H1 (cell line): Measurements from ENCODE around the gene GRAP. TPM values are rescaled to one million over a fixed set of nuclear protein-coding genes. Genes with fewer than 3 reads are reported as not detected.

Experiments
- CTCF ChIA-PET: fragments of 300-600 bp; sonication (Branson Sonifier 250); formaldehyde crosslinking; loops from one replicate; lab custom pipeline; 2021; ENCODE audit not compliant: partially characterized antibody; lab: Charles Lee
- POLR2A ChIA-PET: fragments of 300-600 bp; sonication (Branson Sonifier 250); formaldehyde crosslinking; loops from one replicate; lab custom pipeline; 2021; ENCODE audit warnings: inconsistent platforms; ENCODE audit not compliant: partially characterized antibody; lab: Charles Lee
- DNase-seq, 2 experiments: peaks; one replicate each; pipeline versions ENCODE4 v3.0.0 to v3.0.0-alpha.2; 2010 to 2022; ENCODE audit warnings: low spot score in 2 of 2, low read depth in 1 of 2, mixed read lengths in 1 of 2
- FAIRE-seq: peaks from 2 replicates; lab custom pipeline; 2011; peaks lifted over from hg19 to GRCh38; lab: Jason Lieb, UNC
- H2AFZ ChIP-seq: 2 replicates; pipeline ENCODE4 v1.8.1; 2012; ENCODE audit warnings: low read length, inconsistent platforms
- H2AK5ac ChIP-seq: 2 replicates; pipeline ENCODE4 v1.6.1; 2013; ENCODE audit warnings: low read depth, low read length
- H2BK120ac ChIP-seq: replicated peaks from 2 replicates; pipeline ENCODE3; 2013; ENCODE audit warnings: low read depth, low read length, inconsistent platforms
- H2BK12ac ChIP-seq: 2 replicates; pipeline ENCODE4 v1.6.1; 2013; ENCODE audit warnings: low read depth, low read length
- H2BK15ac ChIP-seq: 2 replicates; pipeline ENCODE4 v1.6.1; 2013; ENCODE audit warnings: low read length
- H2BK20ac ChIP-seq: 2 replicates; pipeline ENCODE4 v1.6.1; 2013; ENCODE audit warnings: low read length
- H2BK5ac ChIP-seq: 2 replicates; pipeline ENCODE4 v1.6.1; 2013; ENCODE audit warnings: low read depth, low read length
- H3K14ac ChIP-seq: 2 replicates; pipeline ENCODE4 v1.6.1; 2013; ENCODE audit warnings: inconsistent platforms; ENCODE audit not compliant: insufficient read length
- H3K18ac ChIP-seq: 2 replicates; pipeline ENCODE4 v1.6.1; 2013; ENCODE audit warnings: low read length; ENCODE audit errors: extremely low read depth
- H3K23ac ChIP-seq: 2 replicates; pipeline ENCODE4 v1.6.1; 2013; ENCODE audit warnings: inconsistent platforms; ENCODE audit not compliant: insufficient read length
- H3K23me2 ChIP-seq: 2 replicates; pipeline ENCODE4 v1.6.1; 2013; ENCODE audit warnings: low read depth, low read length
- H3K27ac ChIP-seq: 2 replicates; pipeline ENCODE4 v1.6.1; 2011; ENCODE audit warnings: low read depth, low read length, inconsistent platforms
- H3K27me3 ChIP-seq, 4 experiments: replicated peaks in 1 of 4; 1 replicate in 1 of 4; 2 replicates in 3 of 4; pipeline versions ENCODE4 v1.6.1 to v1.8.1; 2011 to 2013; ENCODE audit warnings: low read length in 3 of 4, mild to moderate bottlenecking in 3 of 4, inconsistent platforms in 2 of 4, mixed read lengths in 2 of 4, moderate library complexity in 1 of 4; ENCODE audit not compliant: control insufficient read depth in 3 of 4, insufficient read depth in 3 of 4; ENCODE audit errors: extremely low read depth in 1 of 4
- H3K36me3 ChIP-seq, 4 experiments: 2 replicates each; pipeline versions ENCODE4 v1.6.1 to v1.8.1; 2011 to 2013; ENCODE audit warnings: mild to moderate bottlenecking in 4 of 4, low read length in 3 of 4, moderate library complexity in 2 of 4, control low read depth in 1 of 4, inconsistent platforms in 1 of 4; ENCODE audit not compliant: insufficient read depth in 4 of 4, control insufficient read depth in 2 of 4
- H3K4ac ChIP-seq: replicated peaks from 2 replicates; pipeline ENCODE3; 2013; ENCODE audit warnings: low read length, low read depth, mixed read lengths, inconsistent platforms; ENCODE audit not compliant: insufficient read length
- H3K4me1 ChIP-seq, 4 experiments: replicated peaks in 1 of 4; 1 replicate in 1 of 4; 2 replicates in 3 of 4; pipeline versions ENCODE4 v1.6.1 to v1.8.1; 2011 to 2013; ENCODE audit warnings: low read length in 3 of 4, inconsistent platforms in 2 of 4, mixed read lengths in 1 of 4; ENCODE audit not compliant: insufficient read depth in 4 of 4, control insufficient read depth in 3 of 4
- H3K4me2 ChIP-seq, 2 experiments: 2 replicates each; pipeline versions ENCODE4 v1.6.1 to v1.8.1; 2011 to 2013; ENCODE audit warnings: low read depth in 2 of 2, low read length in 2 of 2, control low read depth in 1 of 2, inconsistent platforms in 1 of 2, mild to moderate bottlenecking in 1 of 2; ENCODE audit not compliant: insufficient read depth in 1 of 2
- H3K4me3 ChIP-seq, 4 experiments: fragments of 200-600, 300-600 bp in 1 of 4; sonication (generic), shearing (Covaris generic), sonication (Bioruptor Twin) in 1 of 4; 2 replicates each; pipeline versions ENCODE4 v1.5.1 to v1.8.1; 2011 to 2016; ENCODE audit warnings: low read length in 4 of 4, low read depth in 3 of 4, control low read depth in 2 of 4, inconsistent platforms in 2 of 4, mild to moderate bottlenecking in 2 of 4, mixed read lengths in 1 of 4, moderate library complexity in 1 of 4; ENCODE audit not compliant: insufficient read depth in 2 of 4; ENCODE audit errors: extremely low read depth in 1 of 4
- H3K56ac ChIP-seq: replicated peaks from 2 replicates; pipeline ENCODE3; 2013; ENCODE audit warnings: low read depth, mild to moderate bottlenecking, mixed read lengths, low read length, inconsistent platforms; ENCODE audit not compliant: insufficient read length
- H3K79me1 ChIP-seq: 2 replicates; pipeline ENCODE4 v1.6.1; 2013; ENCODE audit warnings: low read depth, low read length, control low read depth
- H3K79me2 ChIP-seq, 2 experiments: 2 replicates each; pipeline versions ENCODE4 v1.6.1 to v1.8.1; 2012 to 2013; ENCODE audit warnings: low read length in 2 of 2, mild to moderate bottlenecking in 2 of 2, inconsistent platforms in 1 of 2; ENCODE audit not compliant: insufficient read depth in 2 of 2, control insufficient read depth in 1 of 2
- H3K9ac ChIP-seq, 4 experiments: replicated peaks in 1 of 4; 1 replicate in 1 of 4; 2 replicates in 3 of 4; pipeline versions ENCODE4 v1.6.1 to v1.8.1; 2011 to 2013; ENCODE audit warnings: low read depth in 3 of 4, low read length in 3 of 4, control low read depth in 2 of 4, mild to moderate bottlenecking in 2 of 4, moderate library complexity in 2 of 4, inconsistent platforms in 1 of 4; ENCODE audit errors: extremely low read depth in 1 of 4
- H3K9me3 ChIP-seq, 2 experiments: 2 replicates each; pipeline versions ENCODE4 v1.6.1 to v1.8.1; 2012 to 2013; ENCODE audit warnings: mild to moderate bottlenecking in 2 of 2, moderate library complexity in 2 of 2, control low read depth in 1 of 2, inconsistent platforms in 1 of 2, low read depth in 1 of 2, low read length in 1 of 2, mixed read lengths in 1 of 2; ENCODE audit not compliant: insufficient read depth in 2 of 2
- H4K20me1 ChIP-seq, 2 experiments: replicated peaks in 1 of 2; 2 replicates each; pipeline versions ENCODE3 to v1.8.1; 2011 to 2013; ENCODE audit warnings: inconsistent platforms in 2 of 2, low read length in 2 of 2, mild to moderate bottlenecking in 1 of 2; ENCODE audit not compliant: insufficient read depth in 2 of 2, control insufficient read depth in 1 of 2
- H4K5ac ChIP-seq: 2 replicates; pipeline ENCODE4 v1.6.1; 2013; ENCODE audit warnings: low read length, low read depth, mixed read lengths, inconsistent platforms; ENCODE audit not compliant: insufficient read length
- H4K8ac ChIP-seq: 2 replicates; pipeline ENCODE4 v1.8.0; 2013; ENCODE audit warnings: mild to moderate bottlenecking, moderate library complexity, low read length, inconsistent platforms; ENCODE audit not compliant: insufficient read depth; ENCODE audit errors: extremely low read depth
- H4K91ac ChIP-seq: replicated peaks from 2 replicates; pipeline ENCODE3; 2013; ENCODE audit warnings: low read length, mixed read lengths, inconsistent platforms; ENCODE audit not compliant: insufficient read length
- EP300 ChIP-seq, 2 experiments: IDR thresholded peaks; 1 replicate in 1 of 2; 2 replicates in 1 of 2; pipeline ENCODE4 v1.6.1; 2011 to 2012; ENCODE audit warnings: low read depth in 2 of 2, low read length in 2 of 2, mild to moderate bottlenecking in 2 of 2, borderline replicate concordance in 1 of 2, inconsistent platforms in 1 of 2, moderate library complexity in 1 of 2
- JUN ChIP-seq: IDR thresholded peaks from 2 replicates; pipeline ENCODE4 v1.6.1; 2011; ENCODE audit warnings: low read depth, mild to moderate bottlenecking, improper control_type of control experiment, low read length
- JUND ChIP-seq: IDR thresholded peaks from 2 replicates; pipeline ENCODE4 v1.6.1; 2011; ENCODE audit warnings: mild to moderate bottlenecking, improper control_type of control experiment, low read length
- KDM1A ChIP-seq: fragments of 200-600, 300-600 bp; sonication (generic); IDR thresholded peaks from 2 replicates; pipeline ENCODE4 v1.7.1; 2016; ENCODE audit warnings: mild to moderate bottlenecking, low read length, borderline replicate concordance
- KDM4A ChIP-seq: IDR thresholded peaks from one replicate; pipeline ENCODE4 v1.7.1; 2012; ENCODE audit warnings: low read depth, mild to moderate bottlenecking, moderate library complexity, low read length, inconsistent platforms; ENCODE audit not compliant: severe bottlenecking
- PHF8 ChIP-seq: fragments of 200-600 bp; sonication (generic); conservative IDR thresholded peaks from 2 replicates; pipeline ENCODE4 v1.7.1; 2012; ENCODE audit warnings: low read depth, mild to moderate bottlenecking, inconsistent platforms, low read length, moderate library complexity
- POU5F1 ChIP-seq: IDR thresholded peaks from 2 replicates; pipeline ENCODE4 v1.6.1; 2011; ENCODE audit warnings: low read depth, mild to moderate bottlenecking, low read length, moderate library complexity
- RAD21 ChIP-seq, 2 experiments: IDR thresholded peaks in 1 of 2; conservative IDR thresholded peaks in 1 of 2; 2 replicates each; pipeline ENCODE4 v1.6.1; 2011; ENCODE audit warnings: low read depth in 2 of 2, low read length in 2 of 2, improper control_type of control experiment in 1 of 2, inconsistent platforms in 1 of 2, mild to moderate bottlenecking in 1 of 2, moderate library complexity in 1 of 2
- SP4 ChIP-seq: IDR thresholded peaks from 2 replicates; pipeline ENCODE4 v1.6.1; 2012; ENCODE audit warnings: low read length, inconsistent platforms
- WGBS, 2 experiments: shearing (Covaris generic) in 1 of 2; methylation state at CpG; one replicate each; pipeline versions ENCODE4 v1.1.6 to v1.1.7; 2013 to 2015; ENCODE audit warnings: low lambda C conversion rate in 2 of 2, mixed read lengths in 2 of 2, inconsistent platforms in 1 of 2, low coverage in 1 of 2, missing lambda C conversion rate in 1 of 2; ENCODE audit not compliant: insufficient replicate concordance in 2 of 2, insufficient coverage in 1 of 2, insufficient read length in 1 of 2; ENCODE audit errors: extremely low coverage in 1 of 2, missing lambda C conversion rate in 1 of 2; 5-methylcytosine and 5-hydroxymethylcytosine counted together
- polyA plus RNA-seq, 7 experiments: library from polyadenylated mRNA; depleted of rRNA in 3 of 7; stranded (reverse) in 5 of 7; unstranded in 2 of 7; fragments of >200 nt in 5 of 7; fragments of 200-250 nt in 2 of 7; gene quantifications; 1 replicate in 5 of 7; 2 replicates in 1 of 7; 4 replicates in 1 of 7; pipeline versions ENCODE4 v1.2.1 to v1.2.3, GENCODE V29; 2011 to 2013; ENCODE audit warnings: missing spikeins in 2 of 7, mixed read lengths in 2 of 7
- total RNA-seq: library from RNA; stranded (reverse); fragmentation: NEBNext Ultra II Directional; extraction: Animal tissue kit (Norgen Biotek cat#: 25700); gene quantifications from 2 replicates; pipeline ENCODE4 v1.2.1, GENCODE V29; 2021

GRAP gene
- total and polyA plus RNA-seq, 2 of the 8 experiments (the other 6 are each of a cell fraction or from before 2014, with no cell fraction given): 0.18 to 0.24 TPM

- H3K4me2 ChIP-seq: no peak overlapping the region
- H4K8ac ChIP-seq: no peak overlapping the region
- no peak overlapping the region for H2BK20ac ChIP-seq
- ChIA-PET CTCF (interaction anchor here (0.8 to 4.3 kb wide), 4 partner anchors 11 to 41 kb away, joined by 3 to 18 read pairs (median 10); no protein-coding TSS in a partner anchor), POLR2A (interaction anchor here (1.0 kb wide), 1 partner anchor 9 kb away, joined by 3 read pairs; no protein-coding TSS in a partner anchor)
- H3K4me3 ChIP-seq: no peak overlapping the region
- no peak overlapping the region for H3K4ac ChIP-seq
- peaks cover 8% of the 10 kb centered on the region for H3K23me2 ChIP-seq
- H3K36me3 ChIP-seq: peaks cover 4 to 38% (median 6%) of the 10 kb centered on the region in 4 experiments; a peak in 6 of 8 replicates
- H4K5ac ChIP-seq: no peak overlapping the region
- no peak overlapping the region for H2BK15ac ChIP-seq
- no peak overlapping the region for H3K14ac ChIP-seq
- no peak overlapping the region for H2BK12ac ChIP-seq
- no peak for DNase-seq
- H3K27ac ChIP-seq: no peak overlapping the region
- 84% methylated on average over 3 of the region's 6 CpGs; no CpG with 5 or more reads in 1 of the 2 experiments for WGBS, 2 experiments
- no peak overlapping the region for H2AFZ ChIP-seq
- H3K4me1 ChIP-seq: peaks cover 0 to 16% (median 13%) of the 10 kb centered on the region in 4 experiments; a peak in 6 of 7 replicates
- H4K20me1 ChIP-seq: peaks cover 20 to 30% of the 10 kb centered on the region in 2 experiments
- H3K9ac ChIP-seq: no peak overlapping the region
- H3K23ac ChIP-seq: no peak overlapping the region
- H3K27me3 ChIP-seq: no peaks in the 10 kb centered on the region
- H2BK5ac ChIP-seq: no peak overlapping the region
- no peaks in the 10 kb centered on the region for H3K9me3 ChIP-seq
- no peak overlapping the region for H2BK120ac ChIP-seq
- peaks cover 8 to 82% of the 10 kb centered on the region in 2 experiments; a peak in 3 of 4 replicates for H3K79me2 ChIP-seq
- H3K18ac ChIP-seq: no peak overlapping the region
- H3K56ac ChIP-seq: no peak overlapping the region
- no peak overlapping the region for H2AK5ac ChIP-seq
- FAIRE-seq: no peak
- H3K79me1 ChIP-seq: peaks cover 45% of the 10 kb centered on the region
- no peak overlapping the region for H4K91ac ChIP-seq
- no peak for TF ChIP-seq POU5F1
- TF ChIP-seq SP4: no peak
- TF ChIP-seq KDM4A: no peak
- TF ChIP-seq PHF8: no peak
- TF ChIP-seq RAD21 (IDR thresholded peaks at IDR 0.05 in 1 of 2, conservative IDR thresholded peaks at IDR 0.05 in 1 of 2; ENCODE audit: low read depth in 2 of 2, low read length in 2 of 2): no peak
- no peak for TF ChIP-seq JUN
- TF ChIP-seq KDM1A: no peak
- no peak for TF ChIP-seq EP300 (IDR thresholded peaks at IDR 0.05; ENCODE audit: borderline replicate concordance in 1 of 2, low read depth in 2 of 2, low read length in 2 of 2)
- no peak for TF ChIP-seq JUND
Measured at GRCh38 chr17:18999911-19000310, 46.8 kb downstream of the GRAP start.
